HEK293T (cell line): ENCODE results near the gene PCDHB9.
"Not testable (repeated sequence)": the region's sequence is repeated elsewhere in the genome, so short reads cannot be mapped to it uniquely, and the experiment has no call there.

Experiments
- CTCF ChIA-PET: fragments of 350-600 bp; formaldehyde crosslinking; extraction: SDS; loops from one replicate; lab custom pipeline; 2021; ENCODE audit warnings: antibody characterized with exemption, inconsistent platforms; lab: Yijun Ruan, JAX
- POLR2A ChIA-PET: fragments of 350-600 bp; formaldehyde crosslinking; extraction: SDS; loops from one replicate; lab custom pipeline; 2020; ENCODE audit warnings: antibody characterized with exemption, inconsistent platforms; lab: Yijun Ruan, JAX
- DNase-seq: peaks from one replicate; pipeline ENCODE4 v3.0.0; 2012; ENCODE audit warnings: mixed read lengths; ENCODE audit errors: extremely low spot score
- ARNT ChIP-seq: fragments of 450-650 bp; IDR thresholded peaks from 2 replicates; pipeline ENCODE4 v1.6.1; 2017; ENCODE audit warnings: mild to moderate bottlenecking
- BHLHE40 ChIP-seq: fragments of 450-650 bp; IDR thresholded peaks from 2 replicates; pipeline ENCODE4 v1.6.1; 2016; ENCODE audit warnings: mild to moderate bottlenecking, moderate library complexity, borderline replicate concordance
- CTBP1 ChIP-seq: fragments of 450-650 bp; IDR thresholded peaks from 2 replicates; pipeline ENCODE4 v1.6.1; 2016; ENCODE audit warnings: borderline replicate concordance
- ELF4 ChIP-seq: fragments of 450-650 bp; IDR thresholded peaks from 2 replicates; pipeline ENCODE4 v1.6.1; 2017; ENCODE audit warnings: antibody characterized with exemption
- FOXK2 ChIP-seq: fragments of 450-650 bp; IDR thresholded peaks from 2 replicates; pipeline ENCODE4 v1.6.1; 2016; ENCODE audit warnings: mild to moderate bottlenecking
- FOXM1 ChIP-seq: fragments of 450-650 bp; IDR thresholded peaks from 2 replicates; pipeline ENCODE4 v1.6.1; 2017; ENCODE audit warnings: mild to moderate bottlenecking, borderline replicate concordance
- HDGF ChIP-seq: fragments of 450-650 bp; IDR thresholded peaks from 2 replicates; pipeline ENCODE4 v1.6.1; 2017; ENCODE audit warnings: antibody characterized with exemption, borderline replicate concordance
- L3MBTL2 ChIP-seq: fragments of 450-650 bp; conservative IDR thresholded peaks from 2 replicates; pipeline ENCODE4 v1.6.1; 2016; ENCODE audit warnings: mild to moderate bottlenecking
- LEF1 ChIP-seq: fragments of 450-650 bp; IDR thresholded peaks from 2 replicates; pipeline ENCODE4 v1.6.1; 2017; ENCODE audit warnings: mild to moderate bottlenecking, borderline replicate concordance
- NFRKB ChIP-seq: fragments of 450-650 bp; IDR thresholded peaks from 2 replicates; pipeline ENCODE4 v1.6.1; 2016; ENCODE audit warnings: mild to moderate bottlenecking, moderate library complexity
- SP1 ChIP-seq: fragments of 450-650 bp; IDR thresholded peaks from 2 replicates; pipeline ENCODE4 v1.6.1; 2017
- SUZ12 ChIP-seq: fragments of 450-650 bp; IDR thresholded peaks from 2 replicates; pipeline ENCODE4 v1.6.1; 2016; ENCODE audit warnings: mild to moderate bottlenecking
- TARDBP ChIP-seq: fragments of 450-650 bp; IDR thresholded peaks from 2 replicates; pipeline ENCODE4 v1.6.1; 2016
- ZNF384 ChIP-seq: fragments of 450-650 bp; IDR thresholded peaks from 2 replicates; pipeline ENCODE4 v1.6.1; 2016

The PCDHB9 gene

GRCh38 chr5:141199359-141200235, 12.6 kb downstream of the PCDHB9 start, which contains the start of gene PCDHB11:
Gene PCDHB11, plus strand, starts transcription at chr5:141199627. Its CDS starts 148 bp downstream, at chr5:141199775.
- TF ChIP-seq L3MBTL2 (no peak), ARNT (no peak)
- ChIA-PET POLR2A (interaction anchor here (0.7 to 1.0 kb wide), 2 partner anchors 121 to 364 kb away, joined by 3 read pairs; partner anchors contain the start of gene TAF7), CTCF (interaction anchor here (0.9 to 1.5 kb wide), 5 partner anchors 9 to 213 kb away, joined by 3 to 5 read pairs (median 3); partner anchors contain the start of genes PCDHB12, PCDHB14, PCDHB16 and PCDHGA10)
- no peak for DNase-seq

DNA sequence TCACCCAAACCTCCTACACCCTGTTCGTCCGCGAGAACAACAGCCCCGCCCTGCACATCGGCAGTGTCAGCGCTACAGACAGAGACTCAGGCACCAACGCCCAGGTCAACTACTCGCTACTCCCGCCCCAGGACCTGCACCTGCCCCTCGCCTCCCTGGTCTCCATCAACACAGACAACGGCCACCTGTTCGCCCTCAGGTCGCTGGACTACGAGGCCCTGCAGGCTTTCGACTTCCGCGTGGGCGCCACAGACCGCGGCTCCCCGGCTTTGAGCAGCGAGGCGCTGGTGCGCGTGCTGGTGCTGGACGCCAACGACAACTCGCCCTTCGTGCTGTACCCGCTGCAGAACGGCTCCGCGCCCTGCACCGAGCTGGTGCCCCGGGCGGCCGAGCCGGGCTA, 14.2 kb downstream of the PCDHB9 start:
- CTCF ChIA-PET, POLR2A ChIA-PET, DNase-seq: not testable (repeated sequence)

DNA sequence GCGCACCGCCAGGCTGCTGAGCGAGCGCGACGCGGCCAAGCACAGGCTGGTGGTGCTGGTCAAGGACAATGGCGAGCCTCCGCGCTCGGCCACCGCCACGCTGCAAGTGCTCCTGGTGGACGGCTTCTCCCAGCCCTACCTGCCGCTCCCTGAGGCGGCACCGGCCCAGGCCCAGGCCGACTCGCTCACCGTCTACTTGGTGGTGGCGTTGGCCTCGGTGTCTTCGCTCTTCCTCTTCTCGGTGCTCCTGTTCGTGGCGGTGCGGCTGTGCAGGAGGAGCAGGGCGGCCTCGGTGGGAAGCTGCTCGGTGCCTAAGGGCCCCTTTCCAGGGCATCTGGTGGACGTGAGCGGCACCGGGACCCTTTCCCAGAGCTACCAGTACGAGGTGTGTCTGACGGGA, 14.7 kb downstream of the PCDHB9 start:
- POLR2A ChIA-PET, DNase-seq, CTCF ChIA-PET: not testable (repeated sequence)

DNA sequence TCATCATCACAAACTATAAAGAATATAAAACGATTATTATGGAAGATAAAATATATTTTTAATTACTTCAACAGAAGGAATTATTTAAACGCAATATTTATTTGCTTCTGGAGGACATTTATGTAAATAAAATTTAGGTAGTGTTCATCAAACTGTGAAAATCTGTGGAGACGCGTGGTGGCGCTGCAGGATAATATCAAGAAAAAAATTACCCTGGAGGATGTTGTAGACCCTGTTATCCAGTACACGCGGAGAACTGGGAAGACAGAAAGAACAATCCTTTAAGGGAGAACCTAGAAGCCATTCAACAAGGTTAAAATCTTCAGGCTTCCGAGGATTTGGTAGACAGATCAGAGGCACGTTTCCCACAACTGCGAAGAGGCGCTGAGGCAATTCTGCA, 21.5 kb downstream of the PCDHB9 start, which contains the start of gene PCDHB12:
PCDHB12 (plus strand) TSS at position 242 of the 400 bp plus-strand sequence. CDS start 189 bp downstream, outside the sequence.
- TF ChIP-seq HDGF: no peak
- no peak for TF ChIP-seq FOXM1
- TF ChIP-seq BHLHE40: no peak
- TF ChIP-seq ELF4: no peak
- no peak for TF ChIP-seq TARDBP
- TF ChIP-seq CTBP1: no peak
- TF ChIP-seq SUZ12: no peak
- no peak for TF ChIP-seq LEF1
- no peak for TF ChIP-seq ZNF384
- TF ChIP-seq FOXK2: no peak
- no peak for TF ChIP-seq ARNT
- TF ChIP-seq SP1: no peak
- TF ChIP-seq L3MBTL2: no peak
- TF ChIP-seq NFRKB: no peak
- DNase-seq: peak; percentile 12
- ChIA-PET CTCF (interaction anchor here (0.7 to 1.2 kb wide), 3 partner anchors 9 to 355 kb away, joined by 3 to 5 read pairs (median 4); partner anchors contain the start of gene PCDHB11), POLR2A (no interaction called here)

- CTCF ChIA-PET, POLR2A ChIA-PET, DNase-seq: not testable (repeated sequence)
Observed at GRCh38 chr5:141210281-141210680, 23.3 kb downstream of the PCDHB9 start.

DNA sequence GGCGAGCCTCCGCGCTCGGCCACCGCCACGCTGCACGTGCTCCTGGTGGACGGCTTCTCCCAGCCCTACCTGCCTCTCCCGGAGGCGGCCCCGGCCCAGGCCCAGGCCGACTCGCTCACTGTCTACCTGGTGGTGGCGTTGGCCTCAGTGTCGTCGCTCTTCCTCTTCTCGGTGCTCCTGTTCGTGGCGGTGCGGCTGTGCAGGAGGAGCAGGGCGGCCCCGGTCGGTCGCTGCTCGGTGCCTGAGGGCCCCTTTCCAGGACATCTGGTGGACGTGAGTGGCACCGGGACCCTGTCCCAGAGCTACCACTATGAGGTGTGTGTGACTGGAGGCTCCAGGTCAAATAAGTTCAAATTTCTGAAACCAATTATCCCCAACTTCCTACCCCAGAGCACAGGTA, 23.9 kb downstream of the PCDHB9 start:
- CTCF ChIA-PET, DNase-seq, POLR2A ChIA-PET: not testable (repeated sequence)

DNA sequence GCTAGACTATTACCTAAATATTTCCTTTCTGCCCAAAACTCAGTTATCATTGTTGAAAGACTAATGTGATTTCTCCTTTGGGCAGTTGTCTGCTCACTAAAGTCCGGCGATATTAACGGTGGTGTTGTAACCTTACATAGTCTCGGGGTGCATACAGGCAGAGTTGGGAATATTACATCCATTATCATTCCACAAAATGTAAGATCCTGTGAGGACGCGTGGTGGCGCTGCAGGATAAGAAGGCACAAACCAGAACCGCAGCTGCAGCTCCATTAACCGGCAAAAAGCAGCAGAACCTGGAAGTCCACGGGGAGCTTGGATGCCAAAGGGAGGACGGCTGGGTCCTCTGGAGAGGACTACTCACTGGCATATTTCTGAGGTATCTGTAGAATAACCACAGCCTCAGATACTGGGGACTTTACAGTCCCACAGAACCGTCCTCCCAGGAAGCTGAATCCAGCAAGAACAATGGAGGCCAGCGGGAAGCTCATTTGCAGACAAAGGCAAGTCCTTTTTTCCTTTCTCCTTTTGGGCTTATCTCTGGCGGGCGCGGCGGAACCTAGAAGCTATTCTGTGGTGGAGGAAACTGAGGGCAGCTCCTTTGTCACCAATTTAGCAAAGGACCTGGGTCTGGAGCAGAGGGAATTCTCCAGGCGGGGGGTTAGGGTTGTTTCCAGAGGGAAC, 26.8 kb downstream of the PCDHB9 start, which contains the start of gene PCDHB13:
PCDHB13 (plus strand) TSS at position 264 of the 684 bp plus-strand sequence; CDS start at position 469, 205 bp downstream.
- POLR2A ChIA-PET, DNase-seq: not testable (repeated sequence)
- CTCF ChIA-PET: interaction anchor here (0.9 kb wide), 1 partner anchor 22 kb away, joined by 3 read pairs; the partner anchor contains the start of gene PCDHB10

- CTCF ChIA-PET, POLR2A ChIA-PET: not testable (repeated sequence)
Observed at GRCh38 chr5:141214583-141214982, 27.6 kb downstream of the PCDHB9 start.

GRCh38 chr5:141215504-141215903, 28.5 kb downstream of the PCDHB9 start:
- DNase-seq, POLR2A ChIA-PET, CTCF ChIA-PET: not testable (repeated sequence)

More at GRCh38 chr5:141214583-141214982, 27.6 kb downstream of the PCDHB9 start:
- DNase-seq: not testable (repeated sequence)

GRCh38 chr5:141216035-141216434, 29.1 kb downstream of the PCDHB9 start:
- POLR2A ChIA-PET, DNase-seq: not testable (repeated sequence)
- CTCF ChIA-PET: interaction anchor here (0.7 kb wide), 1 partner anchor 87 kb away, joined by 3 read pairs; no protein-coding TSS in a partner anchor
